ENCODE measurements around the gene RASL10A. TPM values are rescaled to one million over a fixed set of nuclear protein-coding genes. Genes with fewer than 3 reads are reported as not detected.

Gene RASL10A
- total RNA-seq, 1 experiment from 2014 or later: not detected

DNA sequence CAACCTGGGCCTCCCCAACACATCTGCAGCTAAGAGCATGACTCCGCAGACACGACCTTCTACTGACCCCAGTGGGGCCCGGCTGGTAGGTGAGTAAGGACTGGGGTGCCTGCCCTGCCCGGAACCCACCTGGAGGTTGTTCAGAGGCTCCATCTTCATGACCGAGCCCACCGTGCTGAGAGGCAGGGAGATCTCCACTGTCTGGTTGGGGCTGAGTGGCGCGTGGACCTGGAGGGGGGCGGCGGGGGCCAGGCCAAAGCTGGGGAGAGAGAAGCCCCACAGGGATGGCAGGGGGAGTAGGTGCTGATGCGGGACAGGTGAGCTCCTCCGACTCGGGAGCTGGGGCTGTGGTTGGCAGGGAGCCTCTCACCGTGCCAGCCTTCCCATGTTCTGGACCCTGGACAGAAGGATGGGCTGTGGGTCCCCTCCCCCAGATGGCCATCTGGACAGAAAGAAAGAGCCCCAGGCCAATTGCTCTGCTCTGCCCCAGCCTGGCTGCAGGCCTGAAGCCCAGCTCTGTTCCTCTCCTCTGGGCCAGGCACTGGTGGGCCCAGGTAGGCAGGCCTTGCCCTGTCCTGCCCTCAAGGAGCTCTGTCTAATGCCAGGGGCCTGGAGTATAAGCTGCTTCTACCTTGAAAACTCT, 16.3 kb upstream of the RASL10A start:
- no peak overlapping the region for H3K4me2 ChIP-seq
- no peaks in the 10 kb centered on the region for H3K4me1 ChIP-seq (replicated peaks; ENCODE audit: insufficient read depth)
- no peak for DNase-seq
- H3K36me3 ChIP-seq (ENCODE audit: low read depth): no peaks in the 10 kb centered on the region; the same call in 1 of the 2 replicates
- intact Hi-C loops (cut with micrococcal nuclease; ENCODE audit: unreplicated experiment): no loop called here
- H3K9me2 ChIP-seq (ENCODE audit: insufficient read depth): no peaks in the 10 kb centered on the region
- ChIA-PET POLR2A (ENCODE audit: unreplicated experiment) (no interaction called here), CTCF (no interaction called here)
- no peak overlapping the region for H3K27ac ChIP-seq
- no peaks in the 10 kb centered on the region for H3K79me2 ChIP-seq (ENCODE audit: low read depth)
- BruUV-seq (replicated peaks): no TSS peak
- no peaks in the 10 kb centered on the region for H3K27me3 ChIP-seq (ENCODE audit: insufficient read depth, low read depth)
- no peaks in the 10 kb centered on the region for H4K20me1 ChIP-seq (ENCODE audit: insufficient read depth)
- H3K9me3 ChIP-seq (ENCODE audit: insufficient read depth, low read depth): no peaks in the 10 kb centered on the region
- H3F3A ChIP-seq (ENCODE audit: insufficient read depth, low read depth): no peaks in the 10 kb centered on the region
- H2AFZ ChIP-seq: no peak overlapping the region
- no peak for TF ChIP-seq EZH2 (IDR thresholded peaks at IDR 0.05; ENCODE audit: low read depth)
- TF ChIP-seq, protein P1, sequence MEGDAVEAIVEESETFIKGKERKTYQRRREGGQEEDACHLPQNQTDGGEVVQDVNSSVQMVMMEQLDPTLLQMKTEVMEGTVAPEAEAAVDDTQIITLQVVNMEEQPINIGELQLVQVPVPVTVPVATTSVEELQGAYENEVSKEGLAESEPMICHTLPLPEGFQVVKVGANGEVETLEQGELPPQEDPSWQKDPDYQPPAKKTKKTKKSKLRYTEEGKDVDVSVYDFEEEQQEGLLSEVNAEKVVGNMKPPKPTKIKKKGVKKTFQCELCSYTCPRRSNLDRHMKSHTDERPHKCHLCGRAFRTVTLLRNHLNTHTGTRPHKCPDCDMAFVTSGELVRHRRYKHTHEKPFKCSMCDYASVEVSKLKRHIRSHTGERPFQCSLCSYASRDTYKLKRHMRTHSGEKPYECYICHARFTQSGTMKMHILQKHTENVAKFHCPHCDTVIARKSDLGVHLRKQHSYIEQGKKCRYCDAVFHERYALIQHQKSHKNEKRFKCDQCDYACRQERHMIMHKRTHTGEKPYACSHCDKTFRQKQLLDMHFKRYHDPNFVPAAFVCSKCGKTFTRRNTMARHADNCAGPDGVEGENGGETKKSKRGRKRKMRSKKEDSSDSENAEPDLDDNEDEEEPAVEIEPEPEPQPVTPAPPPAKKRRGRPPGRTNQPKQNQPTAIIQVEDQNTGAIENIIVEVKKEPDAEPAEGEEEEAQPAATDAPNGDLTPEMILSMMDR (conservative IDR thresholded peaks at IDR 0.05): no peak
- H3K4me3 ChIP-seq: no peak overlapping the region

- no TSS peak for BruUV-seq (replicated peaks)
- H3K79me2 ChIP-seq (ENCODE audit: low read depth): no peaks in the 10 kb centered on the region
- H3K27ac ChIP-seq: no peak overlapping the region
- H4K20me1 ChIP-seq (ENCODE audit: insufficient read depth): no peaks in the 10 kb centered on the region
- H3K9me3 ChIP-seq (ENCODE audit: insufficient read depth, low read depth): no peaks in the 10 kb centered on the region
- TF ChIP-seq, protein P1 (conservative IDR thresholded peaks at IDR 0.05): no peak
- TF ChIP-seq EZH2 (IDR thresholded peaks at IDR 0.05; ENCODE audit: low read depth): no peak
- no peaks in the 10 kb centered on the region for H3K27me3 ChIP-seq (ENCODE audit: insufficient read depth, low read depth)
- H2AFZ ChIP-seq: no peak overlapping the region
- POLR2A ChIA-PET (ENCODE audit: unreplicated experiment): no interaction called here
- no peak for DNase-seq
- H3K4me3 ChIP-seq: no peak overlapping the region
- no peaks in the 10 kb centered on the region for H3K9me2 ChIP-seq (ENCODE audit: insufficient read depth)
- CTCF ChIA-PET: no interaction called here
- H3K36me3 ChIP-seq (ENCODE audit: low read depth): no peaks in the 10 kb centered on the region; the same call in 1 of the 2 replicates
- no peak overlapping the region for H3K4me2 ChIP-seq
- H3F3A ChIP-seq (ENCODE audit: insufficient read depth, low read depth): no peaks in the 10 kb centered on the region
- H3K4me1 ChIP-seq (replicated peaks; ENCODE audit: insufficient read depth): no peaks in the 10 kb centered on the region
- intact Hi-C loops (cut with micrococcal nuclease; ENCODE audit: unreplicated experiment): no loop called here
Measured at GRCh38 chr22:29331213-29331612, 15.7 kb upstream of the RASL10A start.

- ChIA-PET CTCF (no interaction called here), POLR2A (ENCODE audit: unreplicated experiment) (no interaction called here)
- no peaks in the 10 kb centered on the region for H3K9me3 ChIP-seq (ENCODE audit: insufficient read depth, low read depth)
- H3K79me2 ChIP-seq (ENCODE audit: low read depth): no peaks in the 10 kb centered on the region
- DNase-seq: no peak
- no peak overlapping the region for H3K4me3 ChIP-seq
- H3K27me3 ChIP-seq (ENCODE audit: insufficient read depth, low read depth): no peaks in the 10 kb centered on the region
- H3K9me2 ChIP-seq (ENCODE audit: insufficient read depth): no peaks in the 10 kb centered on the region
- TF ChIP-seq, protein P1 (conservative IDR thresholded peaks at IDR 0.05): no peak
- TF ChIP-seq EZH2 (IDR thresholded peaks at IDR 0.05; ENCODE audit: low read depth): no peak
- H3F3A ChIP-seq (ENCODE audit: insufficient read depth, low read depth): no peaks in the 10 kb centered on the region
- no peaks in the 10 kb centered on the region; the same call in 1 of the 2 replicates for H3K36me3 ChIP-seq (ENCODE audit: low read depth)
- no peak overlapping the region for H3K4me2 ChIP-seq
- no peak overlapping the region for H3K27ac ChIP-seq
- no peaks in the 10 kb centered on the region for H4K20me1 ChIP-seq (ENCODE audit: insufficient read depth)
- no TSS peak for BruUV-seq (replicated peaks)
- no peak overlapping the region for H2AFZ ChIP-seq
- H3K4me1 ChIP-seq (replicated peaks; ENCODE audit: insufficient read depth): no peaks in the 10 kb centered on the region
- intact Hi-C loops (cut with micrococcal nuclease; ENCODE audit: unreplicated experiment): no loop called here
Measured at GRCh38 chr22:29330753-29331152, 15.3 kb upstream of the RASL10A start.

Data from PC-9 (cell line).